ENCODE results near the gene DPEP2NB.
"Not testable (repeated sequence)": the region's sequence is repeated elsewhere in the genome, so short reads cannot be mapped to it uniquely, and the experiment has no call there.

The DPEP2NB gene

DNA sequence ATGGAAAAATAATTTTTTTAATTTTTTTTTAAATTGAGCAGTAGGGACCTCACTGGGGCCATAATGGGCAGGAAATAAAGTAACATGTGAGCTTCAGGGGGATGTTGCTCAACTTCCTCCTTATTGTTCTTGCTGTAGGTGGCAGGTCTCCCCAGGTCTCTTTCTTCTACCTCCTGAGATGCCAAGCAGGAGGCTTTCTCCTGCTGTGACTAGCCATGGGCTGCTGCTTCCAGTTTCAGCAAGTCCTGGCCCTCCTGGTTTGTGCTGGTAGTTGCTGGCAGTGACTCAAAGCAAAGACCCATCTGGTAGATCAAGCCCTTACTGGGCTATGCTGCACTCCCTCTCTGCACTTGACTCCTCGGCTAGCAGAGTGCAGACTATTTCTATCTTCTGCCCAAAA is 2.3 kb downstream of the DPEP2NB start:
- no peak for DNase-seq (ENCODE audit: low spot score)

DNA sequence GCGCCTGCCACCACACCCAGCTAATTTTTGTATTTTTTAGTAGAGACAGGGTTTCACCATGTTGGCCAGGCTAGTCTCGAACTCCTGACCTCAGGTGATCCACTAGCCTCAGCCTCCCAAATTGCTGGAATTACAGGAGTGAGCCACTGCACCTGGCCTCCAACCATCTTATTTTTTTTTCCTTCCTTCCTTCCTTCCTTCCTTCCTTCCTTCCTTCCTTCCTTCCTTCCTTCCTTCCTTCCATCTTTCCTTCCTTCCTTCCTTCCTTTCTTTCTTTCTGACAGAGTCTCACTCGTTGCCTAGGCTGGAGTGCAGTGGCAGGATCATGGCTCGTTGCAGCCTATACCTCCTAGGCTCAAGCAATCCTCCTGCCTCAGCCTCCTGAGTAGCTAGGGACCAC is 5.8 kb downstream of the DPEP2NB start:
- DNase-seq (ENCODE audit: low spot score) = not testable (repeated sequence)

DNA sequence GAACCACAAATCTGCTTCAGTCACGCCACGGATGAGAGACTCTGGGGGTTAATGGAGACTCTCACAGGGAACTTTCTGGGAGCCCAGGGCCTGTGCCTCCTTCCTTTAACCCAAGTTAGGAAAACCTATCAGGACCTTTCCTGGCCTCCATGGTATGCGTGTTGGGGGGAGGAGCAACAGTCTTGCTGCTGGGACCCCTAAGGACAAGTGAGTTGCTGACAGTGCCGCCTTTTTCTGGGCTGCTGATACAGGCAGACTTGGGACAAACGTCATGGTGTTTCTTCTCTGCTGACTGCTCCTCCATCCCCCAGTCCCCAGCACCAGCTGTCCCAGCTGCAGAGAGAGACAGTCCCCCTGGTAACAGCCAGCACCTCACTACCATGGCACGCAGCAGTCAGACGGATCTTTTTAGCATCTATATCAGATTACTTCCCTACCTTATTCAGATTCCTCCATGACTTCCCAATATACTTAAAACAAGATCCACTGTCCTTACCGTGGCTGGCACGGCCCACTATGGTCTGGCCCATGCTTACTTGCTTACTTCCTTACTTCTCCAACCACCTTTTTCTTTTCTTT is 6.5 kb downstream of the DPEP2NB start:
- DNase-seq (ENCODE audit: low spot score) = no peak

DNA sequence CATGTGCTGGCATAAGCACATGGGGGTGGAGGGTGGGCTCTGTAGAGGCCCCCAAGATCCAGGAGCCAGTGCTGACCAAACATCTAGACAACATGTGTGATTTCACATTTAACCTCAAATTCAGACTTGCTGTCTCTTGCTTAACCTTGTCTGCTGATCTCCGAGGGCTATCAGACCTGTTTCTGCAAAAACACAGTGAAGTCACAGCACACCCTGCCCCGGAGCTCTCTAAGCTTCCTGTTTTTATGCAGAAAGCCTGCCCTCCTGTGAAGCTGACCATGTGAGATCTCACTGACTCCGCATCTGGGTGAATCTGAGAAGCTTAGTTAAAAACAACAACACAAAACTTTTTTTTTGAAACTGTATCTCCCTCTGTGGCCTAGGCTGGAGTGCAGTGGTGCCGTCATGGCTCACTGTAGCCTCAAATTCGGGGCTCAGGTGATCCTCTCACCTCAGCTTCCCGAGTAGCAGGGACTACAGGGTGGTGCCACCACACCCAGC is 9.9 kb downstream of the DPEP2NB start:
- DNase-seq (ENCODE audit: low spot score) = no peak

DNA sequence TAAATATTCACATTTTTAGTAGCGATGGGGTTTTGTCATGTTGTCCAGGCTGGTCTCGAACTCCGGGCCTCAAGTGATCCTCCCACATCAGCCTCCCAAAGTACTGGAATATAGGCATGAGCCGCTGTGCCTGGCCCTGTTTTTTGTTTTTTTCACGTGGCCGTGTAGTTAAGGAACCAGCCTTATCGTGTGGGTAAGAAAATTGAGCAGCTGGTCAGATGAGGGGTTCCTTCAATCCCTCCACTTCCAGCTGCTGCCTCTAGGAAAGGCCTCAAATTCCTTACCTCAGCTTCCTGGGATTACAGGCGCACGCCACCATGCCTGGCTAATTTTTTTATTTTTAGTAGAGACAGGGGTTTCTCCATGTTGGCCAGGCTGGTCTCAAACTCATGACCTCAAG is 10.5 kb downstream of the DPEP2NB start:
- no peak for DNase-seq (ENCODE audit: low spot score)

DNA sequence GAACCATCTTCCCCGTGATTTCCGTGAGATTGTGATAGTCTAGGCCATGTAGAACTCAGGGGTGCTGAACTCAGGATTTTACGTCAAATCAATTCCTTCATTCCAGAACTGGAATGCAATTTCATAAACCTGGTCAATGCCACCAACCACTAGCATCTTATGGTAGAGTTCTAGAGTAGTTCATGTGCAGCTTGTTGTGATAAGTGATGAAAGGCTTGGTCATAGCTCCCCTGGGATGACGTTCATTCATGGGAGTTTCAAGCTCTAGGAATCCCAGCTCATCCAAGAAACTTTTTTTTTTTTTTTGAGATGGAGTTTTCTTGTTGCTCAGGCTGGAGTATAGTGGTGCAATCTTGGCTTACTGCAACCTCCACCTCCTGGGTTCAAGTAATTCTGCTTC is 12.7 kb downstream of the DPEP2NB start:
- DNase-seq (ENCODE audit: low spot score) = no peak

DNA sequence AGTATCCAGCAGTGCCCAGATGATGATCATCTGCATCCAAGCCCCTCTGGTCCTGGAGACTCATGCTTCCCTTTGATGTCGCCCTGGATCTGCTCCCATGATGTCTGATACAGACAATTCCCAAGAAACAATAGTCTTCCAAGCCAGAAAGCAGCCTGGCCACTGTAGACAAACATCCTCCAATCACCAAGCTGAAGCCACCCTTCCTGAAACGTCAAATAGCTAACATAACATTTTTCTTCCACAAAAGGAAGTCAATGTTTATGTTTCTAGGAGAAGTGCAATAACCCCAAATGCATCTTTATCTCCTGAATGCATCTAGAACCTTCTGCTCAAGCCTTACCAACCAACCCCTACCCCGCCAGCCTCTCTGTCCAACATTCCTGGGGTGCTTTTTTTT is 15.3 kb downstream of the DPEP2NB start:
- DNase-seq (ENCODE audit: low spot score) = no peak

DNA sequence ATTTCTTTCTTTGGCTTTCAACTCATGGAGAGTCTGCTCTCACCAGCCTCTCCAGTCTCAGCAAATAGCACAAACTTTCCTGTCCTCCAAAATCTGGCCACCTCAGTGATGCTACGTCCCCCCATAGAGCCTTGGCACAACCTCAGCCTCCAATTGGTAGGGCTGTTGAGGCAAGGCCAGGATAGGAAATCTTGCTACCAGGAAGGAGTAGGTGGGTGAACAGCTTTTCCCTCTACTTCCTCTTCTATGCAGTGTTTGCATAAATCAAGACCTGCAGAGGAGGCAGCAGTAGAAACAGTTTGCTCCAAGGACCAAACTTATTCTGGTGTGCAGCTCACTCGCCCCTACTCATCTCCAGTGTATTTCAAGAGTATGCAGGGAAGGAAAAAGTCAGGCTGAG is 15.7 kb downstream of the DPEP2NB start:
- DNase-seq (ENCODE audit: low spot score) = no peak

DNA sequence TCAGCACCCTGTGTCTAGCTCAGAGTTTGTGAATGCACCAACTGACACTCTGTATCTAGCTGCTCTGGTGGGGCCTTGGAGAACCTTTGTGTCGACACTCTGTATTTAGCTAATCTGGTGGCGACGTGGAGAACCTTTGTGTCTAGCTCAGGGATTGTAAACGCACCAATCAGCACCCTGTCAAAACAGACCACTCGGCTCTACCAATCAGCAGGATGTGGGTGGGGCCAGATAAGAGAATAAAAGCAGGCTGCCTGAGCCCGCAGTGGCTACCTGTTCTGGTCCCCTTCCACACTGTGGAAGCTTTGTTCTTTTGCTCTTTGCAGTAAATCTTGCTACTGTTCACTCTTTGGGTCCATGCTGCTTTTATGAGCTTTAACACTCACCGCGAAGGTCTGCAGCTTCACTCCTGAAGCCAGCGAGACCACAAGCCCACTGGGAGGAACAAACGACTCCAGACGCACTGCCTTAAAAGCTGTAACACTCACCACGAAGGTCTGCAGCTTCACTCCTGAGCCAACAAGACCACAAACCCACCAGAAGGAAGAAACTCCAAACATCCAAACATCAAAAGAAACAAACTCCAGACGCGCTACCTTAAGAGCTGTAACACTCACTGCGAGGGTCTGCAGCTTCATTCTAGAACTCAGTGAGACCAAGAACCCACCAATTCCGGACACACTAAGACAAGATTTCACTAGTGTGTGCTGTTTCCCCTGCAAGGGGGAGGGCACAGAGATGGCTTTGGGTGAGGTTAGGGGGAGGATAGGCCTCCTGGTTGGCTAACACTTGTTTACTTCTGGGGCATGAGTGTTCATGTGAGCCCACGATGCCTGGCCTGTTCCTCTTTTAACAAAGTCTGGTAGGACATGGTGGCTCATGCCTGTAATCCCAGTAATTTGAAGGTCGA is 16.7 kb downstream of the DPEP2NB start, which contains the start of gene DPEP2:
Gene DPEP2 (minus strand): TSS at position 706 of the 910 bp plus-strand sequence. CDS start 6,272 bp downstream, outside the sequence.
- DNase-seq (ENCODE audit: low spot score) = peak; percentile 9

DNA sequence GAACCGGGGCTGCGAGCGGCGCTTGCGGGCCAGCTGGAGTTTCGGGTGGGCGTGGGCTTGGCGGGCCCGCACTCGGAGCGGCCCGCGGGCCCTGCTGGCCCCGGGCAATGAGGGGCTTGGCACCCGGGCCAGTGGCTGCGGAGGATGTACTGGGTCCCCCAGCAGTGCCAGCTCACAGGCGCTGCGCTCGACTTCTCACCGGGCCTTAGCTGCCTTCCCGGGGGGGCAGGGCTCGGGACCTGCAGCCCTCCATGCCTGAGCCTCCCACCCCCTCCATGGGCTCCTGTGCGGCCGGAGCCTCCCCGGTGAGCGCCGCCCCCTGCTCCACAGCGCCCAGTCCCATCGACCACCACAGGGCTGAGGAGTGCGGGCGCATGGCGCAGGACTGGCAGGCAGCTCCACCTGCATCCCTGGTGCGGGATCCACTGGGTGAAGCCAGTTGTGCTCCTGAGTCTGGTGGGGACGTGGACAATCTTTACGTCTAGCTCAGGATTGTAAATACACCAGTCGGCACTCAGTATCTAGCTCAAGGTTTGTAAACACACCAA is 17.4 kb downstream of the DPEP2NB start:
- not testable (repeated sequence) for DNase-seq (ENCODE audit: low spot score)

DNA sequence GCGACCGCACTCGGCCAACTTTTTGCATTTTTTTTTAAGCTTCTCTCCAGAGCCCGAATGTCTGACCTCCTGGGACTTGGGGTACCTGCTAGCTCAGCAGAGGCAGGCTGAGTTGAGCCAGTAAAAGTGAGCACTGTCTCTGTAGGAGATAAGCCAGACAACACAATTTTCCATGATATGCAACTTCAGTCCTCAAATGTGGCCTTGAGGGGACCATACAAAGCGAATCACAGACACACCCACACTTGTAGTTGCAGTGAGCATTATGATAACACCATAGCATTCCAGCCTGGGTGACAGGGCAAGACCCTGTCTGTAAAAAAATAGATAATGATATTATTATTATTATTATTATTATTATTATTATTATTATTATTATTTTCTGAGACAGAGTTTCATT is 19.0 kb downstream of the DPEP2NB start:
- DNase-seq (ENCODE audit: low spot score) = no peak

DNA sequence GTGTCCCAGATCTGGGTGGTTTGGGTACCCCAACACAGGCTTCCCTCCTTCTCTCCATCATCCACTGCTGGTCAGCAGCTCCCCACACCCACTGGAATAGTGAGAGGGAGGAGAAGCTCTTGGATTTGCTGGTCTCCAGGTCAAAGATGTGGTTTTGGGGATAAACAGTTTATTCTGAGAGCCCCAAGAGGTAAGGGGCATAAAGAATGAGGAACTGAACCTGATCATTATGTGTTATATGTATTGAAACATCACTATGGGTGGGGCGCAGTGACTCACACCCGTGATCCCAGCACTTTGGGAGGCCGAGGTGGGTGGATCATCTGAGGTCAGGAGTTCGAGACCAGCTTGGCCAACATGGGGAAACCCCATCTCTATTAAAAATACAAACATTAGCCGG is 20.3 kb downstream of the DPEP2NB start:
- DNase-seq (ENCODE audit: low spot score) = no peak

DNA sequence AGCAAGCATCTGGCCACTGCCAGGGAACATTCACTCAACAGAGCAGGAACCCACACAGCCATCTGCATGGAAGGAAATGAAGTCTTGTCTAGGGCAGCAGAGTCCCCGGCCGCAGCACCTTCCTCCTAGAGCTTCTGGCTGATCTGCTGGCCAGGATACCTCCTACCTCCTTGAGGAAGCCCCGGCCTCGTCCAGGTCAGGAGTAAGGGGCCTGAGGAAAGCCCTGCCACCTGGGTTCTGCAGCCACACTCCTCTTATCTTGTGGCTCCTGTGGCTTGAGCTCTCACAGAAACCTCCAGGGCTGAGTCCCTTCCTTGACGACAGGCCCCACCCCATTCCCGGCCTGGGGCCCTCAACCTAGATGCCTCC is 21.7 kb downstream of the DPEP2NB start:
- DNase-seq (ENCODE audit: low spot score) = not testable (repeated sequence)

DNA sequence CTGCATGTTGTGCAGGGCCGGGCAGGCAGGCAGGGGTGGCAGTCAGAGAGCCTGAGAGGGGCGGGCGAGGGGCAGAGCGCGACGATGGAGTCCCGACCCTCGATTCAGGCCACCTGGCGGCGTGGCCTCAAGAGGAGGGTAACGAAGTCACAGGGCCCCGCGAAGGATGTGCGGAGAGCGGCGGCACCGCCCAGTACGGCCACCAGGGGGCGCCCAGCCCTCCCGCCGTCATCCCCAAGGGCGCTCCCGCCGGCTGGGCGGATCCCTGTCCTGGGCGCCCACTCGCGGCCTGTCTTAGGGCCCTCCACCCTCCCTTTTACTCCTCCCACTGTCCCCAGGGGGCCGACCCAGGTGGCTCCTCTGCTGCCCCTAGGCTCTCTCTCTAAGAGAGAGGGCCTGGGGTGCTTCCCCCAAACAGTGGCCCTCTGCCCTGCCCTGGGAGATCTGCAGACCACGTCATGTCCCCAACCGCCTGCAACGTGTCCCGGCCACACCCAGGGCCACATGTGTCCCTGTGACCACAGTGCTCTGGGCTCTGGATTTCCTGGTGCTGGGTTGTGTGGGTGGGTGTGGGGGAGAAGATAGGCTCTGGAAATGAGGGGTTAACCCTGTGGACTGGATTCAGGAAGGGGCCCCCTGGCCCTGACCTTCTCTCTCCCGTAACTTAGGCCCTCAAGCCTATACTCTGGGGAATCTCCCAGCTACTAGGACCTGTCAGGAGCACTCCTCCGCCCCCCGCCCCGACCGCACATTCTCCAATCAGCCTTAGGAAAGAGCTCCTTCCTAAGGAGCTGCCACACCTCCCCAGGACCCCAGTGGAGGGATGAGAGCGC is 22.3 kb downstream of the DPEP2NB start:
- DNase-seq (ENCODE audit: low spot score) = peak; percentile 43

DNA sequence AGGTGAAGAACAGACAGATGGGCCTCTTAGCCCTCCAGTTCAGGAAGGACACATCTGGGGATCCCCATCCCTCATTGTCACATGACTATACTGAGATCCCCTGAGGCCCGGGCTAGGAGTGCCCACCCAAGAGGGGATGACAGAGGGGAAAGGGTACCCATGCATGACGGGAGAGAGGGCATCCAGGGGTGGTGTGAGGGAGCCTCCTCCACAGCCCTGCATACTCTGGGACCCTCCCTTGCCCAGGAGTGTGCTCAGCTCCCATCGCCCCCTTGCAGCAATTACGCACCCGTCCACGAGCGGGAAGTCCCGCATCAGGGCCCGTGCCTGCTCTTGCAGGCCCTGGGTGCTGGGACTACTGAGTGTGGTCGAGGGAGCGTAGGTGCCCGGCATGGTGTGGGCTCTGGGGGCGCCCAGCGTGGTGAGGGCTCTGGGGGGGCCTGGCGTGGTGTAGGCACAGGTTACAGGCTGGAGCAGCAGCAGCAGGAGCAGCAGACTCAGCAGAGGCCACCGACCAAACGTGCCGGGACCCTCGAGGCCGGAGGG is 23.0 kb downstream of the DPEP2NB start:
- DNase-seq (ENCODE audit: low spot score) = no peak

DNA sequence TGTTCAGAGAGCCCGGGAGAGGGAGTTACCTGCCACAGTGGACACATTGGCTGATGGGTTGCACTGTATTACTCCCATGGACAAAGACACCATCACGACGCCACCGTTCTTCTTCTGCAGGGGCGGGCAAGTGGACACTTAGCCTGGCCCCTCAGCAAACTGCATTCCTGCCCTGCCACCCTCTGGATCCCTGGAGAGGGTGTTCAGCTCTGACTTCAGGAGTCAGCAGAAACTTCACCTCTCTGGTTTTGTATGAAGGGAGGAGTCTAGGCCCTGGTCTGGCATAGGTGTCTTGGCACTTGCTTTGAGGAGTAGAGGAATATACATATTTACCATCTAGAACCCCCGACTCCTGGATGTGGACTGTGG is 25.7 kb downstream of the DPEP2NB start:
- no peak for DNase-seq (ENCODE audit: low spot score)

DNA sequence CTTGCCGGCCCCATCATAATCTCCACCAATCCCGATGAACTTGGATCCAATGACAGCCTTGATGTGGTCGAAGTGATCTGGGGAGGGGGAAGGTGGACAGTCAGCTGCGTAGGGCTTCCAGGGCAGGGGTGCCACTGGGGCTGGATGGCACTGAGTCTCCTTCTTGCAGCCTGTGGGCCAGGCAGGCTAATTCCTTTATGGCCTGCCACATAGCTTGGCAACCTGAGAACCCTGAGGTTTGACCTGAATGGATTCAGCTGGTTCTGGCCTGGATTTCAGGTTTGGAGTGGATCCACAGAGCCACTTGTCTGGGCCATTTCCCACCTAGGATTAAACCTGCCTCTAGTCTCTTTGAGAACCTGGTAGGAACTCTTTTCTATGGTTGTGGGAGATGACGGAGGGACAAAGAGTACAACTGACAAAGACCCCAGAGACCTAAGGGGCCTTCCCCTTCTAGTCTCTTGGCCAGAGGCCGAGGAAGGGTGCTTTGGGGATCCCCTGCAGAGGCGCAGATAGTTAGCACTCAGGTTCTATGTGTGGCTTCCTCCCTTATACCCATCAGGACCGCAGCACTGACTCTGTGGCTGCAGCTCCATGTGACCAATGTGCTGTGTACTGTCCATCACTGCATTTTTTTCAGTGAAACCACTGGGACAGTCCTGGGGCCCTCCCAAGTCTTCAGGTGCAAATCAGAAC is 26.2 kb downstream of the DPEP2NB start:
- no peak for DNase-seq (ENCODE audit: low spot score)

DNA sequence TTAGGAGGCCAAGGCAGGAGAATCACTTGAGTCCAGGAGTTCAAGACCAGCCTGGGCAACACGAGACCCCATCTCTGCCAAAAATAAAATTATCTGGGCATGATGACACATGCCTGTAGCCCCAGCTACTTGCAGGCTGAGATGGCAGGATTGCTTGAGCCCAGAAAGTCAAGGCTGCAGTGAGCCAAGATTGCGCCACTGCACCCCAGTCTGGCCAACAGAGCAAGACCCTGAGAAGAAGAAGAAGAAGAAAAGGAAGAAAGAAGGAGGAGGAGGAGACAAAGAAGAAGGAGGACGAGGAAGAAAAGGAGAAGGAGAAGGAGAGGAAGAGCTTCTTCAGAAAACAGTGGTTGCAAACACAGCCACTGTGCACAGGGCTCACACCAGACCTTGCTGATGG is 27.0 kb downstream of the DPEP2NB start:
- DNase-seq (ENCODE audit: low spot score) = no peak

DNA sequence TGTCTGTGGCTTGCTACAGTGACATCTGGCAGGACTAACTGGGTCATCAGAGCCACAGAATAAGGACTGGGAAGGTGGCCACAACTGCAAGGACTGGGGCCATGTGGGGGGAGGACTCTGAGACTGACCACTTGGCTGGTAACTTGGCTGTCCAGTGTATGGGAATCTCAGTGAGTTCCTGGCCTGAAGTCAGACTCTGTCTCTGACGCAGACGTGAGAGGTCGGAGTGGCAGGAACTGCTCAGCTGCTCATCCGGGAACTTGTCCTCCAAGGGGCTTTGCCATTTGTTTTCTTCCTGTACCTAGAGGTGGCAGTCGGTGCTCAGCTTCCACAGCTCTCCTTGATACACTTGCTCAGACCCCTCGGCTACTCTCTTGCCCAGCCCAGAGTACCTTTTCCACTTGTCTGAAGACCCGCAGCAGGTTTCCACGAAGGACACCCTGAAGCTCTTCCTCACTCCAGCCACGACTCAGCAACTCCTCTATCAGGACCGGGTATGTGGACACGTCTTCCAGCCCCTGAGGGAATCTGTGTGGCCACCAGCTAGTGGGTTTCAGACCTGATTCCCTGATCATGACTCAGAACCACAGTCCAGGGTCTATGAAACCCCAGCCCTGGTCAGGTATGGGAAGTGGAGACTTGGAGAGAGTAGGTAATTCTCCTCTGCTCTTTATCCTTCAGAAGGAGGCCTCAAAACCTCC is 28.1 kb downstream of the DPEP2NB start:
- DNase-seq (ENCODE audit: low spot score) = no peak

DNA sequence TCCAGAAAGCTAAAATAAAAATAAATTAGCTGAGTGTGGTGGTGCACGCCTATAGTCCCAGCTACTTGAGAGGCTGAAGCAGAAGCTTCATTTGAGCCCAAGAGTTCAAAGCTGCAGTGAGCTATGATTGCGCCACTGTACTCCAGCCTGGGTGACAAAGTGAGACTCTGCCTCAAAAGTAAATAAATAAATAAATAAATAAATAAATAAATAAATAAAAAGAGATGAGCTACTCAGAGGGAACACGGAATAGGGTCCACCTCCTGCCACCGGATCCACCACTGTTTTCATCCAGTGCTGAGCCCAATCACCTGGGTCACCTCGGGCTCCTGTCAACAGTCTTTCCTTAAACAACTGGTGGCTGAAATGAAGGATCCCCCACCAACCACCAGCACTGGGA is 28.8 kb downstream of the DPEP2NB start:
- no peak for DNase-seq (ENCODE audit: low spot score)

Measured in cerebellar cortex (tissue), 1 donor.